Esophagus (tissue), 2 donors: ENCODE data around the gene ABCC1. TPM values are rescaled to one million over a fixed set of nuclear protein-coding genes. Genes with fewer than 3 reads are reported as not detected.

Experiments used
- H3K27ac ChIP-seq, 2 donors: one replicate each; pipeline ENCODE4 v1.5.1; 2013; ENCODE audit warnings: low read depth in 2 of 2, mild to moderate bottlenecking in 2 of 2, inconsistent platforms in 1 of 2, low read length in 1 of 2, moderate library complexity in 1 of 2
- H3K27me3 ChIP-seq, 2 donors: one replicate each; pipeline ENCODE4 v1.6.1; 2013; ENCODE audit warnings: low read length in 2 of 2, control low read depth in 1 of 2, mild to moderate bottlenecking in 1 of 2; ENCODE audit not compliant: insufficient read depth in 2 of 2, control insufficient read depth in 1 of 2
- H3K36me3 ChIP-seq, 2 donors: one replicate each; pipeline ENCODE4 v1.6.1; 2013; ENCODE audit warnings: low read length in 1 of 2; ENCODE audit not compliant: control insufficient read depth in 2 of 2, insufficient read depth in 2 of 2
- H3K4me1 ChIP-seq, 2 donors: one replicate each; pipeline ENCODE4 v1.6.1; 2013; ENCODE audit warnings: low read length in 1 of 2; ENCODE audit not compliant: control insufficient read depth in 2 of 2, insufficient read depth in 2 of 2
- H3K4me3 ChIP-seq, 2 donors: one replicate each; pipeline ENCODE4 v1.5.1; 2013; ENCODE audit warnings: low read length in 2 of 2, mild to moderate bottlenecking in 2 of 2, low read depth in 1 of 2, moderate library complexity in 1 of 2
- H3K9me3 ChIP-seq, 2 donors: one replicate each; pipeline ENCODE4 v1.6.1; 2013; ENCODE audit warnings: mild to moderate bottlenecking in 2 of 2, low read depth in 1 of 2, low read length in 1 of 2, moderate library complexity in 1 of 2; ENCODE audit not compliant: control insufficient read depth in 2 of 2, insufficient read depth in 1 of 2
- WGBS, 2 donors: extraction: QIAGEN DNeasy Blood & Tissue Kit; methylation state at CpG; one replicate each; pipeline ENCODE4 v1.1.7; 2013; 5-methylcytosine and 5-hydroxymethylcytosine counted together
- polyA plus RNA-seq, 2 donors: library from polyadenylated mRNA; stranded (reverse); fragments of 200-250 nt; gene quantifications; one replicate each; pipeline ENCODE4 v1.2.3, GENCODE V29; 2013
- donor health status: healthy with polysubstance abuse.
- donor health status: Bipolar disorder and iron deficiency.

The ABCC1 gene
- polyA plus RNA-seq, 2 donors, result 14.8 to 21.8 TPM

- 83 to 93% methylated on average over 12 of the region's 12 CpGs for WGBS, 2 donors
- Histone ChIP-seq H3K27me3 (no peaks in the 10 kb centered on the region), H3K27ac (peak overlapping the region in 1 of 2 donors; percentile 56), H3K4me3 (no peak overlapping the region), H3K9me3 (no peaks in the 10 kb centered on the region), H3K36me3 (peaks cover 14 to 39% of the 10 kb centered on the region in 2 donors), H3K4me1 (peaks cover 0 to 3% of the 10 kb centered on the region in 2 donors)
These were observed 96.5 kb downstream of the ABCC1 start for GRCh38 chr16:16045879-16046278.

DNA sequence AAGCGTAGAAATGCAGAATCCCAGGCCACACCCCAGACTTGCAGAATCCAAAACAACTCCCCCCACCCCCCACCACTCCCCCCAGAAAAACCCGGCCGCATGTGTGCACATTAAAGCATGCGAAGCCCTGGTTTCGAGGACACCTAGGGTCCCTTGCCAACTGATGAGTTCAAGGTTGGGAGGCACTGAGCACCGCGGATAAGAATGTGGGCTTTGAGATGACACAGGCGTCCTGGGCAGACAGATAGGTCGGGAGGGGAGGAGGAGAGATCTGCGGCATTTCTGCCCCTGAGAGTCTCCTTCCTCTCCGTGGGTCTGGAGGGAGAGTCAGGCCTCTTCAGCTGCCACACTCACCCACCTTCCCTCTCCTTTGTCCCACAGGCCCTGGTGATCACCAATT is 98.3 kb downstream of the ABCC1 start:
- Histone ChIP-seq H3K27ac (no peak overlapping the region), H3K9me3 (no peaks in the 10 kb centered on the region), H3K4me3 (no peak overlapping the region), H3K36me3 (peaks cover 20 to 36% of the 10 kb centered on the region in 2 donors), H3K27me3 (no peaks in the 10 kb centered on the region), H3K4me1 (peaks cover 0 to 3% of the 10 kb centered on the region in 2 donors)
- 94 to 95% methylated on average over 11 of the region's 11 CpGs for WGBS, 2 donors

GRCh38 chr16:16048904-16049582 is 99.6 kb downstream of the ABCC1 start:
- Histone ChIP-seq H3K9me3 (no peaks in the 10 kb centered on the region), H3K27me3 (no peaks in the 10 kb centered on the region), H3K27ac (no peak overlapping the region), H3K4me3 (no peak overlapping the region), H3K36me3 (peaks cover 22 to 39% of the 10 kb centered on the region in 2 donors), H3K4me1 (peaks cover 0 to 3% of the 10 kb centered on the region in 2 donors)
- 96 to 97% methylated on average over 6 of the region's 6 CpGs for WGBS, 2 donors

GRCh38 chr16:16050106-16050505 is 100.7 kb downstream of the ABCC1 start:
- no peaks in the 10 kb centered on the region for H3K27me3 ChIP-seq
- no peak overlapping the region for H3K4me3 ChIP-seq
- H3K27ac ChIP-seq, result no peak overlapping the region
- peaks cover 22 to 39% of the 10 kb centered on the region in 2 donors for H3K36me3 ChIP-seq
- WGBS, 2 donors, result 89 to 90% methylated on average over 6 of the region's 6 CpGs
- no peaks in the 10 kb centered on the region for H3K9me3 ChIP-seq
- peaks cover 0 to 3% of the 10 kb centered on the region in 2 donors for H3K4me1 ChIP-seq

- WGBS, 2 donors, result 94 to 99% methylated on average over 4 of the region's 4 CpGs
- no peaks in the 10 kb centered on the region for H3K9me3 ChIP-seq
- no peaks in the 10 kb centered on the region for H3K4me1 ChIP-seq
- H3K27me3 ChIP-seq, result no peaks in the 10 kb centered on the region
- peaks cover 16 to 31% of the 10 kb centered on the region in 2 donors for H3K36me3 ChIP-seq
- no peak overlapping the region for H3K27ac ChIP-seq
- no peak overlapping the region for H3K4me3 ChIP-seq
These were observed 101.7 kb downstream of the ABCC1 start for GRCh38 chr16:16051132-16051531.

- WGBS, 2 donors, result 80 to 82% methylated on average over 3 of the region's 3 CpGs
- peaks cover 10 to 32% of the 10 kb centered on the region in 2 donors for H3K36me3 ChIP-seq
- H3K27me3 ChIP-seq, result no peaks in the 10 kb centered on the region
These were observed 103.5 kb downstream of the ABCC1 start for GRCh38 chr16:16052916-16053315.

GRCh38 chr16:16057102-16057501 is 107.7 kb downstream of the ABCC1 start:
- no peaks in the 10 kb centered on the region for H3K27me3 ChIP-seq
- H3K4me1 ChIP-seq, result peaks cover 0 to 3% of the 10 kb centered on the region in 2 donors
- no peaks in the 10 kb centered on the region for H3K9me3 ChIP-seq
- H3K4me3 ChIP-seq, result no peak overlapping the region
- no peak overlapping the region for H3K27ac ChIP-seq
- peaks cover 13 to 33% of the 10 kb centered on the region in 2 donors for H3K36me3 ChIP-seq
- 92 to 96% methylated on average over 6 of the region's 6 CpGs for WGBS, 2 donors

More at GRCh38 chr16:16052916-16053315, 103.5 kb downstream of the ABCC1 start:
- H3K4me3 ChIP-seq, result no peak overlapping the region
- H3K4me1 ChIP-seq, result no peaks in the 10 kb centered on the region
- no peaks in the 10 kb centered on the region for H3K9me3 ChIP-seq
- H3K27ac ChIP-seq, result no peak overlapping the region

DNA sequence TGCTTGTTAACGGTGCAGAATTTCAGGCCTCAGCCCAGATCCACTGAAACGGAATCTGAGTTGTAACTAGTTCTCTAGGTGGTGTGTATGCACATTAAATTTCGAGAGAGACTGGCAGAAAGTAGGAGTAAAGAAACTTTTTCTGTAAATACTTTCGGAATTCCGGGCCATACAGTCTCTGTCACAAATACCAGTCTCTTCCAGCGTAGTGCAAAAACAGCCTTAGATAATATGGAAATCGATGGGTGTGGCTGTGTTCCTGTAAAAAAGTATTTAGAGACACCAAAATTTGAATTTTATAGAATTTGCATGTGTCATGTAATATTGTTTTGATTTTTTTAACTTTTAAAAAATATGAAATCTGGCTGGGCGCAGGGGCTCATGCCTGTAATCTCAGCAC is 109.7 kb downstream of the ABCC1 start:
- H3K36me3 ChIP-seq, result peaks cover 9 to 26% of the 10 kb centered on the region in 2 donors
- no peak overlapping the region for H3K4me3 ChIP-seq
- no peak overlapping the region for H3K27ac ChIP-seq
- H3K4me1 ChIP-seq, result peaks cover 0 to 3% of the 10 kb centered on the region in 2 donors
- H3K9me3 ChIP-seq, result no peaks in the 10 kb centered on the region
- WGBS, 2 donors, result 96 to 97% methylated on average over 8 of the region's 8 CpGs
- no peaks in the 10 kb centered on the region for H3K27me3 ChIP-seq

DNA sequence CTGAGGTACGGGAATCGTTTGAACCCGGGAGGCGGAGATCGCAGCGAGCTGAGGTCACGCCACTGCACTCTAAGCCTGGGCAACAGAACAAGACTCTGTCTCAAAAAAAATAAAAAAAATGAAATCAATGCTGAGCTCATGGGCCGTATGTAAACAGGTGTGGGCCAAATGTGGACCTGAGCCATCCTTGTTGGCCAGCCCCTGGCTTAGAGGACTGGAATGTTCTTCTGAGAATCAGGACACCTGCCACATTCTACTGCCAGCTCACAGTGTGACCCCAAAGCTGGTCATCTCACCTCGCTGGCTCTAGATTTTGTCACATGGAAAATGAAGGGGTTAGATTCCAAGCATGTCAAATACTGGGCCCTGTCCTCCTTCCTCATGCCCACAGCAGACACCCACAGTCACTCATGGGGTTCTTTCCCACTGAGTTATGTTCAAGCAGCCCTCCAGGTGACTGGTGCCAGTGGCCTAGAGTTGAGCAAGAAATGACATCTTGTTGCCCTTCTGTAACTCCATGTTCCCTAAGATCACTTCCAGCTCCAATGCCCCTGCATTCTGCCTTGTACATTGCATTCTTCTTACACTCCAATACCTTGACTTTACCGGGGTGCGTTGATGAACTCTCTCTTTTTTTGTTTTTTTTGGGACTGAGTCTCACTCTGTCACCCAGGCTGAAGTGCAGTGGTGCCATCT is 110.6 kb downstream of the ABCC1 start:
- Histone ChIP-seq H3K27me3 (no peaks in the 10 kb centered on the region), H3K4me3 (no peak overlapping the region), H3K36me3 (peaks cover 9 to 24% of the 10 kb centered on the region in 2 donors), H3K4me1 (peaks cover 0 to 3% of the 10 kb centered on the region in 2 donors), H3K9me3 (no peaks in the 10 kb centered on the region), H3K27ac (peak overlapping the region in 1 of 2 donors; percentile 52)
- WGBS, 2 donors, result 70 to 87% methylated on average over 11 of the region's 11 CpGs
